ENCODE data around the gene ZBED2. TPM values are rescaled to one million over a fixed set of nuclear protein-coding genes. Genes with fewer than 3 reads are reported as not detected.

ZBED2 gene
- polyA plus RNA-seq, 5 donors = 0.08 to 0.20 (median 0.18) TPM; not detected in 1

GRCh38 chr3:111604119-111604518 lies 9.0 kb upstream of the ZBED2 start:
- no peak for DNase-seq

GRCh38 chr3:111603679-111604078 lies 8.5 kb upstream of the ZBED2 start:
- DNase-seq = no peak

DNA sequence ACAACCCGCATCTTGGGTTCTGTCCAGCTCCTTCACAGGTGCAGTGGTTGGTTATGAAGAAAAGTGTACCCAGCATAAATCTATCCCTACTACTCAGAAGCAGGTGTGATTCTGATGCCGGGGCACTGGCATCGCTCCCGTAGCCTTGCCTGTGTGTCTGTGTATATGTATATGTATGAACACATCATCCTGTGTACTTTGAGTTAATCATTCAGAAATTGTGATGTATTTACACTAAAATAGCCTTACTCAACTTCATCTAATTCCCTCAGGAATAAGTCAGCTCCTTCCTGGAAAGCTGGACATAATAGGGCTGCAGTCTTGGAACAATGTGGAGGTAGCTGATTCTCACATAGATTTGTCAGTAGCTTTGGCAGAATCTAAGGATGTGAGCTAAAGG lies 6.7 kb upstream of the ZBED2 start:
- DNase-seq = no peak

GRCh38 chr3:111598552-111598951 lies 3.4 kb upstream of the ZBED2 start:
- no peak for DNase-seq

GRCh38 chr3:111598139-111598538 lies 3.0 kb upstream of the ZBED2 start:
- DNase-seq = no peak

- no peak for DNase-seq
These were observed 1.2 kb upstream of the ZBED2 start for GRCh38 chr3:111596328-111596727.

DNA sequence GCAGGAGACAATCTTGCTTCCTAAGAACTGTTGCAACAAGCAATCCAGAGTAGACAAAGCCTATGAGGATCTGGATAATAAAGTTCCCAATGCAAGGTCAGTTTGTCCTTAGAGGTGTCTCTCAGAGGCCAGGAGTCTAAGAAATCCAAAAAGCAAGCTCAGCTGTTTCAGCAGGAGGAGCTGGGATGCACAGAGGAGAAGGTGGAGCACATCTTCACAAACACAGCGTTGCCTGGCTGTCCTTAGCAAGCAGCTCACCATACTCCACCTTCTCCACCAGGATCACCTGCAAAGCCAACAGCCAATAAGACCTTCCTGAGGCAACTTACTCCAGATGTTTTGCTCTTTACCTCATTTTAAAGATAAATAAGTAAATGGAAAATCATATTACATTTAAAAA lies 365 bp downstream of the ZBED2 start:
- no peak for DNase-seq

GRCh38 chr3:111594205-111594604 lies 941 bp downstream of the ZBED2 start:
- DNase-seq = no peak

DNA sequence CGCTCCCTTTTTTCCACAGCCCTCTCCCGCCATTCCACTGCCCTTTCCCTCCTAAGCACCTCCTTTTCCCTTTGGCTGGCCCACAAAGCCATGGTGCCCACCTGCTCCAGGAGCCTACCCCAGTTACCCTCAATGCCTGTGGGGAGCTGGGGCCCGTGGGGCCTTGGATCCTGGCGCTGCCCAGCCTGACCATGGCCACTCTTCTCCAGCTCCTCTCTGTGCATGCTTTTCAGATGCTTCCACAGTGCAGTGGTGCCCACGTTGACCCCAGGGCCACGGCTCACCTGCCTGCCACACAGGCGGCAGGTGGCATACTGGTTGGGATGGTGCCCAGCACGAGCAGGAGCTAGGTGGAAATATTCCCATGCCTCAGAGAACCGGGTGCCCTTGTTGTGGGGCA lies 1.5 kb downstream of the ZBED2 start:
- no peak for DNase-seq

GRCh38 chr3:111592936-111593335 lies 2.2 kb downstream of the ZBED2 start:
- no peak for DNase-seq

DNA sequence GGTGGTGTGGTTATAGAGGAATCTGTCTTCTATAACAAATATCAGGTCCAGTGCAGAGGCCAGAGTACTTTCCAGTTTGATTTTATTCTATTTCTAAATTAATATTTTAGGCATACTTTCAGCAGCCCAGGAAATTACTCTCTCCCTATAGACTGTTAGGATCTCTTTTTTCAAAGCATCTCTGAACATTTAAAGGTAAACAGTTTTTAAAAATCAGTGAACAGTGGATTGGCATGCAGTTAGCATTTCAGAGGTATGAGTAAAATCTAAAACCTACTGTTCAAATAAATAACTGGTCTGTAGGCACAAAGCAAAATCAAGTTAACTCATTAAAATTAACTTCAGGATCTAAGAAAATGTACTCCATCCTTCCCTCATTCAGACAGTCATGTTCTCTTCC lies 3.0 kb downstream of the ZBED2 start:
- no peak for DNase-seq

DNA sequence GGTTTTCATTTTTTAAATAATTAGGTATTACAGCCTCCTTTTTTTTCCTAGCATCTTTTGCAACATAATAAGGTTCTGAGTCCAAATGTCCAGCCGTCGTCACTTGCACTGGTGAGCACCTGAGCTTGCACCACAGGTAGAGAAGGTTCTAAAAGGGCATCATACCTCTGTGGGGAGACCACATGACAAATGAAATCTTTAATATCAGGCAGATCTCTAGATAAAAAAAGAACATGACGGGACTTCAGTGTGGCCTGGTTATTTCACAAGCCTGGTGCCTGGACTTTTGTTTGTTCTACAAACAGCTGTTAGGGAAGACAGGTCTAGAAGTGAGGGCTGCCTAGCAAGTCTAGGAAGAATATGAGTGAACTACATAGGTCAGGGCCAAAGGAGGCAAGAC lies 3.6 kb downstream of the ZBED2 start:
- DNase-seq = no peak

DNA sequence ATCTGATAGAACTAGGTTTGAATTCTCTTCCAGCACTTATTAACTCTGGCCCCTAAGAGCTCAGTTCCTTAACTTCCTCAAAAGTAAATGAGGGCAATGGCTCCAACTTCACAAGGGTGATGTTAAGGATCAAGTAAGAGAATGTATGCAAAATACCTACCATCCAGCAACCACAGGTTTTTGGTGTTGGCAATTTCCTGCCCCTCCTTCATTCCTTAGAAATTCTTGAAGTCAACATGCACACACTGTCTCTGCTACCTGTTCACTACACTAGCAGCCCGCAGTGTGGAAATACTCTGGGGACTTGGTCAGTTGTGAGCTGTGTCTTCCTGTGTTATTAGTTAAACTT lies 5.0 kb downstream of the ZBED2 start:
- no peak for DNase-seq

- DNase-seq = no peak
These were observed 5.6 kb downstream of the ZBED2 start for GRCh38 chr3:111589303-111590142.

- DNase-seq = no peak
These were observed 6.6 kb downstream of the ZBED2 start for GRCh38 chr3:111588527-111588926.

- DNase-seq = peak; percentile 32 to 41
These were observed 9.9 kb downstream of the ZBED2 start for GRCh38 chr3:111585217-111585616.

- no peak for DNase-seq
These were observed 10.4 kb downstream of the ZBED2 start for GRCh38 chr3:111584744-111585143.

GRCh38 chr3:111582120-111582474 lies 13.0 kb downstream of the ZBED2 start:
- DNase-seq = peak; percentile 10 to 17

DNA sequence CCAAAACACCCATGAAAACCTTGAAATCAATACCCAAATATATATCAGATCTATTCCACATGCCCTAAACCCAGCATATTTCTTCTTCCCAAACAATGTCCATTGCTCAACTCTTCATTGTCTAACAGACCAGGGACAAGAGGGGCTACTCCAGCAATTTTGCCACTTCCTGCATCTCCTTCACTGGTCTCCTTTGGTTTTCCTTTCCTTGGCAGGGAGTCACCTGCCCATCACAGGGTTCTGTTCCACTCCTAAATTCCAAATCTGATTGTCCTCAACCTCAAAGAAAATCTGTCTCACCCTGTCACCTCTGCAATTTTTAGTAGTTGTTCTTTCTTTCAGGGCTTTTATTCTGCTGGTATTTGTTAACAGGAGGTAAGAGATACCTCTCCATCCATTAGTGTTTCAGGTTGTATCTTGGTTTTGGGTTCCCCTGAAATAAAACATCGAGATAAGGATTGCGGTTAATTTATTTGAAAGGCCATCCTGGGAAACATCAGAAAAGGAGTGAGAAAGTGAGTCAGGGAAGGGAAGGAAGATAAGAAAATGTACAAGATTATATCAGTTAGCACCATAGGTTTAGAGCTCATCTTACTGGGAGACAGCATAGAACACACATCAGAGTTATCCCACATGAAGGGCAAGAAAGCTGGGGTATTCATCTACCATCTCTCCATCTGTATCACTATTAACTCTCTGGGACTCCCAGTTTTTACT lies 13.6 kb downstream of the ZBED2 start:
- DNase-seq = no peak

GRCh38 chr3:111579495-111579894 lies 15.7 kb downstream of the ZBED2 start:
- DNase-seq = no peak

- no peak for DNase-seq
These were observed 16.3 kb downstream of the ZBED2 start for GRCh38 chr3:111578867-111579266.

GRCh38 chr3:111577798-111578685 lies 17.1 kb downstream of the ZBED2 start:
- DNase-seq = no peak

- no peak for DNase-seq
These were observed 18.0 kb downstream of the ZBED2 start for GRCh38 chr3:111577113-111577512.
